IMR-90 (cell line): ENCODE measurements around the gene DMD.

ENCODE experiments used
- FOS ChIP-seq: fragments of 150-350 bp; IDR thresholded peaks from 2 replicates; pipeline ENCODE4 v1.6.1; 2016; ENCODE audit warnings: low read depth, low read length
- POLR2A ChIP-seq: IDR thresholded peaks from 2 replicates; pipeline ENCODE4 v1.6.1; 2012; ENCODE audit warnings: mild to moderate bottlenecking, low read depth, low read length
- RAD21 ChIP-seq: IDR thresholded peaks from 2 replicates; pipeline ENCODE4 v1.6.1; 2012; ENCODE audit warnings: low read length, improper control_type of control experiment
- TF ChIP-seq, protein P1 (sequence below): conservative IDR thresholded peaks from 2 replicates; pipeline ENCODE4 v1.5.1; 2012; ENCODE audit warnings: mild to moderate bottlenecking, low read depth, low read length, improper control_type of control experiment
- TF ChIP-seq, protein P2 (sequence below): fragments of 150-350 bp; IDR thresholded peaks from 2 replicates; pipeline ENCODE4 v1.6.1; 2017; ENCODE audit warnings: mild to moderate bottlenecking, antibody characterized with exemption, low read length, low read depth

DNA sequence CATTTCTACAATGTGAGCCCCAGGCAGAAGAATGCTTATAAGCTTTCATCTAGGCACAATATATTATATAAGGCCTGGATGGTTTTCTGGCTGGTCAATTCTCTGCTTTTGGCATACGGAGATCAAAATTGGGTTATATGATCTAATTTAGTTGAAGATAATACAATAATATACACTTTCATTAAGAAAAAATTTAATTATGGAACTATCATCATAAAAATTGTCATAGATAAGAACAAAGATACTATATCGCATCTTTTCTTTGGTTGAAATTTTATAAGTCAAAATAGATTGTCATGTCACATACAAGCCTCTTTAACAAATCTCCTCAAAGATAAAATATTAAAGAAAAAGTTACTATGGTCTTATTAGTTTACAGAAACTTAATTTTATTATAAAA, 17.1 kb downstream of the DMD start:
- TF ChIP-seq, protein P1, sequence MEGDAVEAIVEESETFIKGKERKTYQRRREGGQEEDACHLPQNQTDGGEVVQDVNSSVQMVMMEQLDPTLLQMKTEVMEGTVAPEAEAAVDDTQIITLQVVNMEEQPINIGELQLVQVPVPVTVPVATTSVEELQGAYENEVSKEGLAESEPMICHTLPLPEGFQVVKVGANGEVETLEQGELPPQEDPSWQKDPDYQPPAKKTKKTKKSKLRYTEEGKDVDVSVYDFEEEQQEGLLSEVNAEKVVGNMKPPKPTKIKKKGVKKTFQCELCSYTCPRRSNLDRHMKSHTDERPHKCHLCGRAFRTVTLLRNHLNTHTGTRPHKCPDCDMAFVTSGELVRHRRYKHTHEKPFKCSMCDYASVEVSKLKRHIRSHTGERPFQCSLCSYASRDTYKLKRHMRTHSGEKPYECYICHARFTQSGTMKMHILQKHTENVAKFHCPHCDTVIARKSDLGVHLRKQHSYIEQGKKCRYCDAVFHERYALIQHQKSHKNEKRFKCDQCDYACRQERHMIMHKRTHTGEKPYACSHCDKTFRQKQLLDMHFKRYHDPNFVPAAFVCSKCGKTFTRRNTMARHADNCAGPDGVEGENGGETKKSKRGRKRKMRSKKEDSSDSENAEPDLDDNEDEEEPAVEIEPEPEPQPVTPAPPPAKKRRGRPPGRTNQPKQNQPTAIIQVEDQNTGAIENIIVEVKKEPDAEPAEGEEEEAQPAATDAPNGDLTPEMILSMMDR = no peak
- no peak for TF ChIP-seq POLR2A
- TF ChIP-seq, protein P2, sequence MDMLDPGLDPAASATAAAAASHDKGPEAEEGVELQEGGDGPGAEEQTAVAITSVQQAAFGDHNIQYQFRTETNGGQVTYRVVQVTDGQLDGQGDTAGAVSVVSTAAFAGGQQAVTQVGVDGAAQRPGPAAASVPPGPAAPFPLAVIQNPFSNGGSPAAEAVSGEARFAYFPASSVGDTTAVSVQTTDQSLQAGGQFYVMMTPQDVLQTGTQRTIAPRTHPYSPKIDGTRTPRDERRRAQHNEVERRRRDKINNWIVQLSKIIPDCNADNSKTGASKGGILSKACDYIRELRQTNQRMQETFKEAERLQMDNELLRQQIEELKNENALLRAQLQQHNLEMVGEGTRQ = no peak
- TF ChIP-seq FOS = no peak
- TF ChIP-seq RAD21 = no peak
